Measurements from ENCODE around the gene PSME2. TPM values are rescaled to one million over a fixed set of nuclear protein-coding genes. Genes with fewer than 3 reads are reported as not detected.

Gene PSME2
- total and polyA plus RNA-seq, 2 experiments from 2014 or later: 54.0 to 259 TPM

GRCh38 chr14:24130380-24130716 is 16.1 kb downstream of the PSME2 start, which contains the start of gene FITM1 (continued):
- TF ChIP-seq, protein P1, sequence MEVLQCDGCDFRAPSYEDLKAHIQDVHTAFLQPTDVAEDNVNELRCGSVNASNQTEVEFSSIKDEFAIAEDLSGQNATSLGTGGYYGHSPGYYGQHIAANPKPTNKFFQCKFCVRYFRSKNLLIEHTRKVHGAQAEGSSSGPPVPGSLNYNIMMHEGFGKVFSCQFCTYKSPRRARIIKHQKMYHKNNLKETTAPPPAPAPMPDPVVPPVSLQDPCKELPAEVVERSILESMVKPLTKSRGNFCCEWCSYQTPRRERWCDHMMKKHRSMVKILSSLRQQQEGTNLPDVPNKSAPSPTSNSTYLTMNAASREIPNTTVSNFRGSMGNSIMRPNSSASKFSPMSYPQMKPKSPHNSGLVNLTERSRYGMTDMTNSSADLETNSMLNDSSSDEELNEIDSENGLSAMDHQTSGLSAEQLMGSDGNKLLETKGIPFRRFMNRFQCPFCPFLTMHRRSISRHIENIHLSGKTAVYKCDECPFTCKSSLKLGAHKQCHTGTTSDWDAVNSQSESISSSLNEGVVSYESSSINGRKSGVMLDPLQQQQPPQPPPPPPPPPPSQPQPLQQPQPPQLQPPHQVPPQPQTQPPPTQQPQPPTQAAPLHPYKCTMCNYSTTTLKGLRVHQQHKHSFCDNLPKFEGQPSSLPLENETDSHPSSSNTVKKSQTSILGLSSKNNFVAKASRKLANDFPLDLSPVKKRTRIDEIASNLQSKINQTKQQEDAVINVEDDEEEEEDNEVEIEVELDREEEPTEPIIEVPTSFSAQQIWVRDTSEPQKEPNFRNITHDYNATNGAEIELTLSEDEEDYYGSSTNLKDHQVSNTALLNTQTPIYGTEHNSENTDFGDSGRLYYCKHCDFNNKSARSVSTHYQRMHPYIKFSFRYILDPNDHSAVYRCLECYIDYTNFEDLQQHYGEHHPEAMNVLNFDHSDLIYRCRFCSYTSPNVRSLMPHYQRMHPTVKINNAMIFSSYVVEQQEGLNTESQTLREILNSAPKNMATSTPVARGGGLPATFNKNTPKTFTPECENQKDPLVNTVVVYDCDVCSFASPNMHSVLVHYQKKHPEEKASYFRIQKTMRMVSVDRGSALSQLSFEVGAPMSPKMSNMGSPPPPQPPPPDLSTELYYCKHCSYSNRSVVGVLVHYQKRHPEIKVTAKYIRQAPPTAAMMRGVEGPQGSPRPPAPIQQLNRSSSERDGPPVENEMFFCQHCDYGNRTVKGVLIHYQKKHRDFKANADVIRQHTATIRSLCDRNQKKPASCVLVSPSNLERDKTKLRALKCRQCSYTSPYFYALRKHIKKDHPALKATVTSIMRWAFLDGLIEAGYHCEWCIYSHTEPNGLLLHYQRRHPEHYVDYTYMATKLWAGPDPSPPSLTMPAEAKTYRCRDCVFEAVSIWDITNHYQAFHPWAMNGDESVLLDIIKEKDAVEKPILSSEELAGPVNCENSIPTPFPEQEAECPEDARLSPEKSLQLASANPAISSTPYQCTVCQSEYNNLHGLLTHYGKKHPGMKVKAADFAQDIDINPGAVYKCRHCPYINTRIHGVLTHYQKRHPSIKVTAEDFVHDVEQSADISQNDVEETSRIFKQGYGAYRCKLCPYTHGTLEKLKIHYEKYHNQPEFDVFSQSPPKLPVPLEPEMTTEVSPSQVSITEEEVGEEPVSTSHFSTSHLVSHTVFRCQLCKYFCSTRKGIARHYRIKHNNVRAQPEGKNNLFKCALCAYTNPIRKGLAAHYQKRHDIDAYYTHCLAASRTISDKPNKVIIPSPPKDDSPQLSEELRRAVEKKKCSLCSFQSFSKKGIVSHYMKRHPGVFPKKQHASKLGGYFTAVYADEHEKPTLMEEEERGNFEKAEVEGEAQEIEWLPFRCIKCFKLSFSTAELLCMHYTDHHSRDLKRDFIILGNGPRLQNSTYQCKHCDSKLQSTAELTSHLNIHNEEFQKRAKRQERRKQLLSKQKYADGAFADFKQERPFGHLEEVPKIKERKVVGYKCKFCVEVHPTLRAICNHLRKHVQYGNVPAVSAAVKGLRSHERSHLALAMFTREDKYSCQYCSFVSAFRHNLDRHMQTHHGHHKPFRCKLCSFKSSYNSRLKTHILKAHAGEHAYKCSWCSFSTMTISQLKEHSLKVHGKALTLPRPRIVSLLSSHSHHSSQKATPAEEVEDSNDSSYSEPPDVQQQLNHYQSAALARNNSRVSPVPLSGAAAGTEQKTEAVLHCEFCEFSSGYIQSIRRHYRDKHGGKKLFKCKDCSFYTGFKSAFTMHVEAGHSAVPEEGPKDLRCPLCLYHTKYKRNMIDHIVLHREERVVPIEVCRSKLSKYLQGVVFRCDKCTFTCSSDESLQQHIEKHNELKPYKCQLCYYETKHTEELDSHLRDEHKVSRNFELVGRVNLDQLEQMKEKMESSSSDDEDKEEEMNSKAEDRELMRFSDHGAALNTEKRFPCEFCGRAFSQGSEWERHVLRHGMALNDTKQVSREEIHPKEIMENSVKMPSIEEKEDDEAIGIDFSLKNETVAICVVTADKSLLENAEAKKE (CRISPR knock-in tag; IDR thresholded peaks at IDR 0.05): no peak

DNA sequence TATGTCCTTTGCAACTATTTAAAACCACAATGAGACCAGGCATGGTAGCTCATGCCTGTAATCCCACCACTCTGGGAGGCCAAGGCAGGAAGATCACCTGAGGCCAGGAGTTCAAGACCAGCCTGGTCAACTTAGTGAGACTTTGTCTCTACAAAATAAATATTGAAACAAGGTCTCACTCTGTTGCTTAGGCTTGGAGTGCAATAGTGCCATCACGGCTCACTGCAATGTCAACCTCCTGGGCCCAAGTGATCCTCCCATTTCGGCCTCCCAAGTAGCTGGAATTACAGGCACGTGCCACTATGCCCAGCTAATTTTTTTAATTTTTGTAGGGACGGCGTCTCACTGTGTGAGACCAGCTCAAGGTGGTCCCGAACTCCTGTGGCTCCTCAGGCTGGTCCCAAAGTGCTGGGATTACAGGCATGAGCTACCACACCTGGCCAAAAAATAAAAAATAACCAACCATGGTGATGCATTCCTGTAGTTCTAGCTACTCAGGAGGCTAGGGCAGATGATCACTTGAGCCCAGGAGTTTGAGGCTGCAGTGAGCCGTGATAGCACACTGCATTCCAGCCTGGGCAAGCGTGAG is 16.9 kb downstream of the PSME2 start:
- no peak overlapping the region for H3K27ac Mint-ChIP-seq
- H3F3A ChIP-seq (replicated peaks; ENCODE audit: low read depth): peaks cover 7% of the 10 kb centered on the region; the same call in 1 of the 2 replicates
- H3K27ac ChIP-seq (ENCODE audit: low read depth): no peak overlapping the region
- H3K27me3 ChIP-seq (ENCODE audit: insufficient read depth): no peaks in the 10 kb centered on the region
- ATAC-seq (no peak), DNase-seq (ENCODE audit: low spot score) (no peak)
- no peak overlapping the region for H3K4me2 ChIP-seq
- no peak overlapping the region for H3K4me3 Mint-ChIP-seq
- no peaks in the 10 kb centered on the region; the same call in 2 of the 3 replicates for H3K36me3 Mint-ChIP-seq (ENCODE audit: low read depth)
- H2AFZ ChIP-seq: no peak overlapping the region
- no peaks in the 10 kb centered on the region for H3K9me2 ChIP-seq (ENCODE audit: insufficient read depth)
- H3K4me3 ChIP-seq: no peak overlapping the region
- peaks cover 5% of the 10 kb centered on the region for H3K27me3 Mint-ChIP-seq (ENCODE audit: insufficient read depth, low read depth, poor library complexity)
- TF ChIP-seq ETS1 (IDR thresholded peaks at IDR 0.05) (no peak), POLR2AphosphoS5 (IDR thresholded peaks at IDR 0.05; ENCODE audit: low read depth) (no peak), STAT1 (IDR thresholded peaks at IDR 0.05; ENCODE audit: unreplicated experiment) (no peak), EZH2 (IDR thresholded peaks at IDR 0.05; ENCODE audit: low read depth, unreplicated experiment) (no peak), NANOG (IDR thresholded peaks at IDR 0.05; ENCODE audit: borderline replicate concordance) (no peak)
- peaks cover 11% of the 10 kb centered on the region for H3K4me1 Mint-ChIP-seq
- H3K4me1 ChIP-seq (ENCODE audit: insufficient read depth): 0 out of 2 replicates have a peak, but pooled peaks cover 4% of the 10 kb centered on the region
- H4K20me1 ChIP-seq (replicated peaks; ENCODE audit: insufficient read depth): no peaks in the 10 kb centered on the region; the same call in 1 of the 2 replicates
- H3K36me3 ChIP-seq (ENCODE audit: insufficient read depth): no peaks in the 10 kb centered on the region
- H3K9me3 Mint-ChIP-seq: no peaks in the 10 kb centered on the region
- H3K79me2 ChIP-seq (replicated peaks; ENCODE audit: insufficient read depth): no peaks in the 10 kb centered on the region
